Endothelial cell of umbilical vein (primary cell): ENCODE measurements around the gene JARID2.

Experiments used
- EZH2 ChIP-seq: IDR thresholded peaks from 2 replicates; pipeline ENCODE4 v1.6.1; 2012; ENCODE audit warnings: borderline replicate concordance, low read depth, mild to moderate bottlenecking, moderate library complexity, low read length, inconsistent platforms; ENCODE audit not compliant: severe bottlenecking
- MYC ChIP-seq: IDR thresholded peaks from one replicate; pipeline ENCODE4 v1.6.1; 2011; ENCODE audit warnings: mild to moderate bottlenecking, low read depth, low read length
- POLR2A ChIP-seq: IDR thresholded peaks from 2 replicates; pipeline ENCODE4 v1.6.1; 2012; ENCODE audit warnings: low read depth, mild to moderate bottlenecking, control low read depth, low read length
- POLR2AphosphoS5 ChIP-seq: IDR thresholded peaks from 2 replicates; pipeline ENCODE4 v1.6.1; 2012; ENCODE audit warnings: low read depth, mild to moderate bottlenecking, control low read depth, low read length, moderate library complexity; ENCODE audit not compliant: insufficient read depth
- TF ChIP-seq, protein P1 (sequence below), 2 donors: IDR thresholded peaks; 1 replicate in 1 of 2; 2 replicates in 1 of 2; pipeline ENCODE4 v1.5.1; 2011; ENCODE audit warnings: low read length in 2 of 2, mild to moderate bottlenecking in 2 of 2, moderate library complexity in 2 of 2, control low read depth in 1 of 2, inconsistent platforms in 1 of 2, low read depth in 1 of 2; ENCODE audit not compliant: insufficient read depth in 1 of 2; ENCODE audit errors: extremely low read depth in 1 of 2
- TF ChIP-seq, protein P2 (sequence below): IDR thresholded peaks from 2 replicates; pipeline ENCODE4 v1.6.1; 2011; ENCODE audit not compliant: insufficient read depth, insufficient read length

GRCh38 chr6:15325540-15325955 is 79.7 kb downstream of the JARID2 start:
- TF ChIP-seq, protein P1, sequence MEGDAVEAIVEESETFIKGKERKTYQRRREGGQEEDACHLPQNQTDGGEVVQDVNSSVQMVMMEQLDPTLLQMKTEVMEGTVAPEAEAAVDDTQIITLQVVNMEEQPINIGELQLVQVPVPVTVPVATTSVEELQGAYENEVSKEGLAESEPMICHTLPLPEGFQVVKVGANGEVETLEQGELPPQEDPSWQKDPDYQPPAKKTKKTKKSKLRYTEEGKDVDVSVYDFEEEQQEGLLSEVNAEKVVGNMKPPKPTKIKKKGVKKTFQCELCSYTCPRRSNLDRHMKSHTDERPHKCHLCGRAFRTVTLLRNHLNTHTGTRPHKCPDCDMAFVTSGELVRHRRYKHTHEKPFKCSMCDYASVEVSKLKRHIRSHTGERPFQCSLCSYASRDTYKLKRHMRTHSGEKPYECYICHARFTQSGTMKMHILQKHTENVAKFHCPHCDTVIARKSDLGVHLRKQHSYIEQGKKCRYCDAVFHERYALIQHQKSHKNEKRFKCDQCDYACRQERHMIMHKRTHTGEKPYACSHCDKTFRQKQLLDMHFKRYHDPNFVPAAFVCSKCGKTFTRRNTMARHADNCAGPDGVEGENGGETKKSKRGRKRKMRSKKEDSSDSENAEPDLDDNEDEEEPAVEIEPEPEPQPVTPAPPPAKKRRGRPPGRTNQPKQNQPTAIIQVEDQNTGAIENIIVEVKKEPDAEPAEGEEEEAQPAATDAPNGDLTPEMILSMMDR (IDR thresholded peaks at IDR 0.05; ENCODE audit: extremely low read depth in 1 of 2, insufficient read depth in 1 of 2, low read depth in 1 of 2, low read length in 2 of 2), result no peak
- TF ChIP-seq POLR2AphosphoS5 (no peak), POLR2A (no peak), EZH2 (no peak), MYC (no peak)
- TF ChIP-seq, protein P2, sequence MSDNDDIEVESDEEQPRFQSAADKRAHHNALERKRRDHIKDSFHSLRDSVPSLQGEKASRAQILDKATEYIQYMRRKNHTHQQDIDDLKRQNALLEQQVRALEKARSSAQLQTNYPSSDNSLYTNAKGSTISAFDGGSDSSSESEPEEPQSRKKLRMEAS, result no peak
